ENCODE measurements around the gene SALL3. TPM values are rescaled to one million over a fixed set of nuclear protein-coding genes. Genes with fewer than 3 reads are reported as not detected.

SALL3 gene
- total and polyA plus RNA-seq, 2 of the 8 experiments (the other 6 are each of a cell fraction or from before 2014, with no cell fraction given) = 10.5 to 46.4 TPM

DNA sequence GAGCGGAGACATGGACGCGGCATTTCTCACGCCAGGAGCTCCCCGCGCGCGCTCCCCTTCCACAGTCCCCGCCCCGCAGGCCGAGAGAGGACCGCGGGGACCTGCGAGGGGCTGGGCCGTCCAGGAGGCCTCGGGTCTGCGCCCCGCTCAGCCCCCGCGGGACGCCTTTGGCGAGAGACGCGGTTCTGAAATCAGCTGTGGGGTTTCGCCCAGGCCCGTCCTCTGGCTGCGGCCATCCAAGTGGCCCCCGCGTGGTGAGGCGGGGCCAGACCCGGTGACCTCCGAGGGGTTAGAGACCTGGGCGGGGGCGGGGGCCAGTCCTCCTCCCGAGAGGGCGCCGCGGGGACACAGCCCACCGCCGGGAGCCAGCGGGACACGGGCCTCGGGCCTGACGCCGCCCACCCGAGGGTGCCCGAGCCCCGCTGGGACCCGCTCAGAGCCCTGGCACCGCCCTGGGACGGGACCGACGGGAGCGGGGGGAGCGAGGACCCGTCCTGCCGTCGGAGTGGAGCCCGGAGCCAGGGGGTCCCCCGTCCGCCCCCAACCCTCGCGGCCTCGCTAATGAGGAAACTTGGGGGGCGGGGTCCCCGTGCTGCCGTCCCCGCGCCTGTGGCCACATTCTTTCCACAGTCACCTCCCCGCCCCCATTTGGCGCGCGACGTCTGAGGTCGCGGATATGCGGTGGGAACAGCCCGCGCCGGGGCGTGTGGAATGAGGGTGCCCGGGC lies 6.1 kb upstream of the SALL3 start:
- Histone ChIP-seq H3K56ac (replicated peaks; ENCODE audit: insufficient read length, low read depth, low read length) (no peak overlapping the region), H3K9me3 (ENCODE audit: insufficient read depth in 2 of 2, low read depth in 1 of 2, low read length in 1 of 2) (no peaks in the 10 kb centered on the region), H2BK15ac (ENCODE audit: low read length) (no peak overlapping the region), H2BK20ac (ENCODE audit: low read length) (no peak overlapping the region; the same call in 1 of the 2 replicates), H3K79me1 (ENCODE audit: low read depth, low read length) (no peaks in the 10 kb centered on the region), H3K79me2 (ENCODE audit: control insufficient read depth in 1 of 2, insufficient read depth in 2 of 2, low read length in 2 of 2) (no peaks in the 10 kb centered on the region), H2BK5ac (ENCODE audit: low read depth, low read length) (no peak overlapping the region), H3K36me3 (ENCODE audit: control insufficient read depth in 2 of 4, insufficient read depth in 4 of 4, low read length in 3 of 4) (peaks cover 0 to 2% (median 0%) of the 10 kb centered on the region in 4 experiments; a peak in 1 of 8 replicates), H3K4me1 (replicated peaks in 1 of 4; ENCODE audit: control insufficient read depth in 3 of 4, insufficient read depth in 4 of 4, low read length in 3 of 4) (peaks cover 9 to 34% (median 25%) of the 10 kb centered on the region in 4 experiments), H2AK5ac (ENCODE audit: low read depth, low read length) (no peak overlapping the region), H3K4me3 (ENCODE audit: extremely low read depth in 1 of 4, insufficient read depth in 2 of 4, low read depth in 3 of 4, low read length in 4 of 4) (peak overlapping the region; percentile 21 to 60 (median 38)), H4K20me1 (replicated peaks in 1 of 2; ENCODE audit: control insufficient read depth in 1 of 2, insufficient read depth in 2 of 2, low read length in 2 of 2) (peaks cover 1 to 15% of the 10 kb centered on the region in 2 experiments), H3K27me3 (replicated peaks in 1 of 4; ENCODE audit: control insufficient read depth in 3 of 4, extremely low read depth in 1 of 4, insufficient read depth in 3 of 4, low read length in 3 of 4) (peaks cover 54 to 86% (median 77%) of the 10 kb centered on the region in 4 experiments), H3K23me2 (ENCODE audit: low read depth, low read length) (peaks cover 11% of the 10 kb centered on the region; the same call in 1 of the 2 replicates), H3K27ac (ENCODE audit: low read depth, low read length) (no peak overlapping the region), H3K9ac (replicated peaks in 1 of 4; ENCODE audit: extremely low read depth in 1 of 4, low read depth in 3 of 4, low read length in 3 of 4) (no peak overlapping the region), H3K4ac (replicated peaks; ENCODE audit: insufficient read length, low read depth, low read length) (peak overlapping the region; percentile 41), H2BK12ac (ENCODE audit: low read depth, low read length) (no peak overlapping the region; the same call in 1 of the 2 replicates), H3K4me2 (ENCODE audit: insufficient read depth in 1 of 2, low read depth in 2 of 2, low read length in 2 of 2) (peak overlapping the region; percentile 38 to 78), H4K8ac (ENCODE audit: extremely low read depth, insufficient read depth, low read length) (peak overlapping the region; percentile 35), H3K14ac (ENCODE audit: insufficient read length) (no peak overlapping the region), H3K18ac (ENCODE audit: extremely low read depth, low read length) (no peak overlapping the region; the same call in 1 of the 2 replicates), H2AFZ (ENCODE audit: low read length) (no peak overlapping the region), H3K23ac (ENCODE audit: insufficient read length) (no peak overlapping the region), H2BK120ac (replicated peaks; ENCODE audit: low read depth, low read length) (no peak overlapping the region), H4K91ac (replicated peaks; ENCODE audit: insufficient read length, low read length) (no peak overlapping the region), H4K5ac (ENCODE audit: insufficient read length, low read depth, low read length) (no peak overlapping the region)
- CTCF ChIA-PET (ENCODE audit: partially characterized antibody) = interaction anchor here (0.9 to 1.3 kb wide), 2 partner anchors 9 to 98 kb away, joined by 3 read pairs; no protein-coding TSS in a partner anchor
- DNase-seq (ENCODE audit: low read depth in 1 of 2, low spot score in 2 of 2) = no peak
- TF ChIP-seq SUZ12 (IDR thresholded peaks at IDR 0.05; ENCODE audit: low read length) = peak; percentile 57; the same call in 1 of the 2 replicates
- no peak for TF ChIP-seq GABPA (IDR thresholded peaks at IDR 0.05; ENCODE audit: borderline replicate concordance, insufficient read depth, low read length)
- peak; percentile 86 for TF ChIP-seq EZH2 (IDR thresholded peaks at IDR 0.05; ENCODE audit: low read depth, low read length, severe bottlenecking)
- TF ChIP-seq ATF2 (IDR thresholded peaks at IDR 0.05; ENCODE audit: low read length) = no peak
- 4% methylated on average over 55 of the region's 82 CpGs; no CpG with 5 or more reads in 1 of the 2 experiments for WGBS, 2 experiments (ENCODE audit: extremely low coverage in 1 of 2, insufficient coverage in 1 of 2, insufficient read length in 1 of 2, insufficient replicate concordance in 2 of 2, low coverage in 1 of 2, low lambda C conversion rate in 2 of 2, missing lambda C conversion rate in 1 of 2)
- POLR2A ChIA-PET (ENCODE audit: partially characterized antibody) = interaction anchor here (1.4 to 1.8 kb wide), 2 partner anchors 9 to 10 kb away, joined by 5 read pairs; no protein-coding TSS in a partner anchor
- FAIRE-seq = no peak

All from H1 (cell line).